Stimulated activated CD4-positive, alpha-beta T cell treated with anti-CD3 and anti-CD28 coated beads, Interleukin-2, amount 100 ng/mL, for 48 hours (primary cell): ENCODE data around the gene ARHGAP28.
"Not testable (repeated sequence)": the region's sequence is repeated elsewhere in the genome, so short reads cannot be mapped to it uniquely, and the experiment has no call there.

ENCODE experiments used
- DNase-seq, 2 donors: peaks; one replicate each; pipeline ENCODE4 v3.0.0-alpha.2; 2020

ARHGAP28 gene

DNA sequence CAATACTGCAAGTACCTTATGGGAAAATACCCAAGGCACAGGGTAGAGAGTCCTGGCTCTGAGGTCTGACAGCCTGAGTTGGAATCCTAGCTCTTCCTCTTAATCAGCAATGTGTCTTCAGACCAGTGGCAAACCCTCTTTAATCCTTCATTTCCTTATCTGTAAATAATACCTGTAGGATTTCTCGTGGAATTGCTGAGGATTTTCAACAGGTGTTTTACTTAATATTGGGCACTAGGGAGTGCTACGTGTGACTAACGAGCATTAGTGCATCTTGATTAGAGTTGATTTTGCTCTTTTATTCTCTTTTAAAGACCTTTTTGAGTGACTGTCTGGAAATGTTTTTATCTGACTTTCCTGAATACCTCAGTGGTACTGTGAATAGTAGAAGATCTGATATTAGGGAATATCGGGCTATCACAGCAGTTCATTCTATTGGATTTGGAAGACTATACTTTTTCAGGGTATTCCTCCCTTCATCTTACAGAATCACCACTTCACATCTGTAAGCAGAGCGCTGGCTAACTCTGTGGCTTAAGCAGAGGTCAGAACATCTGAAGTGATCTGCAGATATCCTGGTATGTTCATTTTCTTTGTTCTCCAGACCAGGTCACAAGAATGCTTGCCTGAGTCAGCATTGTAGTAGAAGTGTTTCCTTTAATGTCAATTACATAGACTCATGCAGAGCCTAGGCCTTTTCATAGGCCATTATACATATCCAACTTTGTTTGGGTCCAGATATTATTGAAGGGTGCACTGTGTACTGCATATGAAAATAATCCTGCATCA lies 49.1 kb downstream of the ARHGAP28 start:
- DNase-seq = no peak

DNA sequence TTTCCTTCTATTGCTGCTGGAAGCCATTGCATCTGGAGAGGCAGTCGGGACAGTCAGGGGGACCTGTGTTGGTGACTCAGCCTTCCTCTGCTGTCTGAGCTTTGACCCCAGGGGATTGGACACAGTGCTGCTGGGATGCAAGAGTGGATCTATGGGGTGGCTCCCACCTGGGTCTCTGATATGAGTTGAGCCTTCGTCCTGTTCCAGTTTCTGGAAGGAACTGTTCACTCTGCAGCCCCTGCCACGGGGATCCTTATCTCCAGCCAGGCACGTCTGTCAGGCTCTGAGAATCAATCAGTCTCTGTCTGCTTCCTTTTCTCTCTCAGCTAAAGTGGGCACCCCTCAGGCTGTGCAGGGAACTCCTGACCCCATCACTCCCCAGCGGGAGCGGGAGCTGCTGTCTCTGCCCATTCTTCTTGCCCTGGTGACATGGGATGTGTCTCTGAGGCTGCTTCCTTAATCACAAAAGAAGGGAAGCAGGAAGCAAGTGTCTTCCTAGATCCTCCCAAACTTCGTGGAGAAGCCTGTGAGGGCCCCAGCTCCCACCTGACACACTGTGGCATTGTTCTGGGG lies 51.7 kb downstream of the ARHGAP28 start:
- no peak for DNase-seq

DNA sequence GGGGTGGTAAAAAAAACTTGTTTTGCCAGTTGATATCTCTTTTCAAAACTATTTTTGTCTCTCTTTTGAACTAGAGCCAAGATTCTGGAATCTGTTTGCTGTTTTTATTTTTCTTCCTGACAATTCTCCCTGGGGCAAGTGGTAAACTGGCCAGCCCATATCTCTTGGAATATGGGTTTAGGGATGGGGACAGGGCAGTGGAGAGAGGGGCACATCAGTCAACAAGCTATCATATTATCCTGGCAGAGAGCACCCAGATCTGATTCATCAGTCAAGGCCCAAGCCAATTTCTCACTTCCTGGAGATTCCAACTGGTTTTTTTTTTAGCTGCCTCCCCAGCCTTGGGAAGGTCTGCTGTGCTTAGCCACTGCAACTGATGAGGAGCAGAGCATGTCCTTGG lies 52.3 kb downstream of the ARHGAP28 start:
- no peak for DNase-seq

DNA sequence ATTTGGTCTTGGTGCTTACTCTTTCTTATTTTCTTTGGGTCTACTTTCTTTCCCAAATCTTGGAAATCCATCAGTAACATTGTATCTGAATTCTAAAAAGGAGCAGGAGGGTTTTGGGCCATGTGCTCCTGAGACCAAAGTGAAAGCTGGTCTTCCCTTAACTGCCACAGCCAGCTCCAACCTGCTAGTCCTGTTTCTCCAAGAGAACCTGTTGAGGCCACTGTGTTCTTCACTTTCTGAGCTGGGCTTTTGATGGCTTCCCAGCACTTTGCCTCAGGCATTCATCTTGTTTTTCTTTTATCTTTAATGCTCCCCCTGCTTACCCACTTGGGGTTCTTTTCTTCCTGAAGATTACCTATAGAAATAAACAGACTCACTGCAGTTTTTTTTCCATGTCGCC lies 53.3 kb downstream of the ARHGAP28 start:
- DNase-seq = no peak

DNA sequence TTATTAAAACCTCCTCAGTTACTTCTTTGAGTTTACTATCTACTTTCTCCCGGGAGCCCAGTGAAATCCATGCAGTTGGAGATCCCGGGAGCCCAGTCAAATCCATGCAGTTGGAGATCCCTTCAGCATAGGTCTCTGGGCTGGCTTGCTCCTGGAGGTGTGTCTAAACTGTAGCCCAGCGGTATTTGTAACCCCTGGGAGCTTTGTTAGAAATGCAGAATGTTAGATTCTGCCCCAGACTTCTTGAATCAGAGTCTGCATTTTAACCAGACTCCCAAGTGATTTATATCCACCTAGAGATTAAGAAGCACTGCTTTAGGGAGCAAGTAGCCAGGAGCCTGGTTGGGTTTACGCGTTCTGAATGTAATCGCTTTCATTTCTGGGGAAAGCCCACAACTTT lies 54.5 kb downstream of the ARHGAP28 start:
- no peak for DNase-seq

DNA sequence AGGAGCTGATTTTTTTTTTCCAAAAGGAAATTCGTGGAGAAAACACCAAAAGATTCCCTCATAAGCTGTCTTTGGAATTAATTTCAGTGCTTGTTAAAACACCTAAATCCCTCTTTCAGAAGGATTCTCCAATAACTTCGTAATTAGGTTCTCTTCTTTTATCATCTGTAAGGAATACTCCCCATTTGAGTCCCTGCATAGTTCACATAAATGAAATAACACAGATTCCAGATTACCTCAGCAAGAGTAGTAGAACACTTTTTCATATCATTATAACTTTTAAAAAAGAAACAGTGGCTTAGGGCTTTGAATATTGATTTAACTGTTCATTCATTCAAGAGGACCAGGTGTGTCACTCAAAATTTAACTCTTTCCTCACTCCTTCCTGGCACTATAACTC lies 55.5 kb downstream of the ARHGAP28 start:
- DNase-seq = no peak

DNA sequence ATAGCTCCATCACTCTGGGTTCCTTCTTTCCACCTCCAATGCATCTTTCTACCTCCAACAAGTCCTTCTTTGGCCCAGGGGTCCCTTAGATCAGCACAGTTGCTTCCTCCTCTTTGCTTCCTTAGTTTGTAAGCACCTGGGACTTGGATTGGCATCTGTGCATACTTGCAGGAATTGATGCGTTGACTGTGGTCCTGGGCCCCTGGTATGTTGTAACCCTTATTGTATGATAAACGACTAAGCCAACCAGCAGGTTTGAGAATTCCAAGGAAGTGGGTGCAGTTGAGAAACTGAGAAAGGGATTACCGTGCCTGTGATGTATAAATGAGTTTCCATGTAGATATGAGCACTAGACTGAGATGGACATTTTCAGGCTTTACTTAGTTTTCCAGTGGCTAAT lies 55.9 kb downstream of the ARHGAP28 start:
- no peak for DNase-seq

DNA sequence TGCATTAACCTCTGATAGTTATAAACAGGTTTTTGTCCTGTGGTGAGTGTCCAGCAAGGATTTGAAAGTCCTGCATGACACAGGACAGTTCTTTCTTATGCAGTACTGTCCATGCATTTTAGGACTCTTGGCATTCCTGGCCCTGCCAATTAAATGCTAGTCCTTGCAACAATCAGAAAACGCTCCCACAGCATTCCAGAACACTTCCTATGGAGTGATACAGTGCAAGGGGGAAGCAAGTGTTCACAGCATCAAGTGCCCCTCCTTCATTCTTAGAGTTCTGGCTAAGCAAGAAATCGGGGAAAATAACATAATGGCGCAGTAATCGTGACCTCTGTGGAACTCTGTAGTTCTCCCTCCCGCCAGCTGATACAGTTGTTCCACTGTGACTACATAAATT lies 62.9 kb downstream of the ARHGAP28 start:
- DNase-seq = no peak

DNA sequence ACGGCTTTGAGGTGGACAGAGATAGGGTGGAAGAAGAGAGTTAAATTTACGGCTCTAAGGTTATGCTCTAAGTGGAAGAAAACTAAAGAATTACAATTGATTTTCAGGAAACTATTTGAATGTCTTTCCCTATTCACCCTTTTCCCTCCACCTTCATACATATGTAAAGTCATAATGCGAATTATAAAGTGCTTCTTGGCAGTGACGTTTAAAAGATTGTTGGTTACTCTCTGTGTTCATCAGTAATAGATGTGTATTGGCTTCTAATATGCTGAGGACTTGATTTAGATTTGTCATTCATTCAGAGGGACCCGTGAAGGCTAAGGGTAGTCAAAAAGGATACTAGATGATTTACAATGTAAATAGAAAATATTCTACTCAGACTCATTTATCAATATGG lies 63.9 kb downstream of the ARHGAP28 start:
- DNase-seq = no peak

DNA sequence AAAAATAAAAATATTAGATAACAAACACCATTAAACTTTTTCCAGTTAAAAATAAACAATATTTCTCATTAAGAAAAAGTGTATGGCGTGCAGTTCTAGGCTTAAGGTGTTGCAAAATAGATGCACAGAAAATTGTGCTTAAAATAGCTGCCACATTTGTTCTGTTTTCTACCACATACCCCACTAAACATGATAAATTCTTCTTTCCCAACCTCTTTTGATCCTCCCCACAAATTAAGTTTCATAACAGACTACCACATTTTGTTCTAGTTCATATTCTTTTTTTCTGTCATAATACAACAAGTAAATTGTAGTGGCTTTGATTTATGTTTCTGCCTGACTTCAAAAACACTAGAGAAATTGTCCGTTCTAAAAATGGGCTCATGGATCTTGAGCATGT lies 64.5 kb downstream of the ARHGAP28 start:
- DNase-seq = no peak

DNA sequence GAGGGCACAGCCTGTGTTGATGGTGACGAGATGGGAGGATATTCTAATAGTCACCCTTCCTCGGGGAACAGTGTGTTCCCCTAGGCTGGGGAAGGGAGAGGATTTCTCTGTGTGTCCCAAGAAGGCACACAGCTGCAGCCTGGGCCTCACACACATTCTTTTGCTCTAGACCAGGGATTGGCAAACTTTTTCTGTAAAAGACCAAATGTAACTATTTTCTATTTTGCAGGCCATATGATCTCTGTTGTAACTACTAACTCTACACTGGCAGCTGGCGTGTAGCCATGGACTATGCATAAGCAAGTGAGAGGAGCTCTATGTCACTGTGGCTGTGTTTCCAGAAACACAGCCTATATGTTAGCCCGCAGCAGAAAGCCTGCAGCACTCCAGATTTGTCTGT lies 65.8 kb downstream of the ARHGAP28 start:
- no peak for DNase-seq

DNA sequence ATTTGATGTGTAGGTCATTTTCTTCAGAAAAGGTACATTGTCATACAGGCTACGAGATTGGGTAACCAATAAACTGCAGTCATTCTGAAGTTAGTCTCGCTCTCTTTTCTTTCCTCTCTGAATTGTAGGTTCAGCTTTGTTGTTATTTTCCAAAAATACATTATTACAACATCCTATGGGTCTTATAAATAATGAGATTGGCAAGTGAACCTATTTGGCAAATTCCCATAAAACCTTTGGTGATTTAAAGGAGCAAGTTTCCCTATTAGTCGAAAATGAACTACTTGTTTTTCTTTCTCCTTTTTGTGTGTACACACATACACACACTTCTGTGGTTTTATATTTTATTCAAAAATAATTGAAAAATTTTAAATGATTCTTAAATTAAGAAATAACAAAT lies 67.0 kb downstream of the ARHGAP28 start:
- no peak for DNase-seq

DNA sequence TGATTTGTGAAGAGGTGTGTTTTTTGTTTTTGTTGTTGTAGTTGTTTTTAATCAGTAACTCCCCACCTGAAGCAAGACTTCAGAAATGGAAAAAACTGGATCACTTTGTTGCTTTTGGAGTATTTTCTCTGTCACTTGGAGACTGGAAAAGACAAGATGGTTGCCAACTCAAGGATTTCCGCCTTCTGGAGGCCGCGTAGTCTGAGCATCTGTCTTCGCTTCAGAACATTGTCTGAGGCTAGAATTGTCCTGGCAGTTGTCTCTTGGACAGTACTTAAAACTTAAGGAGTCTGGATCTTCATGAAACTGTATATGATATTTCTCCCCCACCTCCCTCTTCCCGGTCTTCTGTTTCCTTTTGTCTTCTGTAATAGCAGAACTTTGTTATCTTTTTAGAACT lies 67.7 kb downstream of the ARHGAP28 start:
- no peak for DNase-seq

DNA sequence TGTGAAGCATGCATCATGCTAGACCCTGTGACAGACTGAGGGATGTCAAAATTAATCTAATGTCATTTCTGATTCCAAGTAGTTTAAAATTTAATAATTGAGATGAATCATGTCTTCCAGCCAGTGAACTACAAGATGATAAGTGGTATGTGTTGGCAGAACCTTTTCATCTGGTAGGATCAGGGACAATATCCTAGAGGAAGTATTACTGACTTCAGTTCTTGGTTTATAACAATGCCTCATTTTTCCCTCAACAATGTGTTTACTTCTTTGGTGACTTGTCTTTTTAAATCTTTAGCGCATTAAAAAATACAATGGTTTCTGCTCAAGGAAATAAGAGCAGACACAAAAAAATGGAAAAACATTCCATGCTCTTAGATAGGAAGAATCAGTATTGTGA lies 69.4 kb downstream of the ARHGAP28 start:
- no peak for DNase-seq

DNA sequence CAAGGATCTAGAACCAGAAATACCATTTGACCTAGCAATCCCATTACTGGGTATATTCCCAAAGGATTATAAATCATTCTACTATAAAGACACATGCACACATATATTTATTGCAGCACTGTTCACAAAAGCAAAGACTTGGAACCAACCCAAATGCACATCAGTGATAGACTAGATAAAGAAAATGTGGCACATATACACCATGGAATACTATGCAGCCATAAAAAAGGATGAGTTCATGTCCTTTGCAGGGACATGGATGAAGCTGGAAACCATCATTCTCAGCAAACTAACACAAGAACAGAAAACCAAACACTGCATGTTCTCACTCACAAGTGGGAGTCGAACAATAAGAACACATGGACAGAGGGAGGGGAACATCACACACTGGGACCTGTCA lies 70.8 kb downstream of the ARHGAP28 start:
- not testable (repeated sequence) for DNase-seq

DNA sequence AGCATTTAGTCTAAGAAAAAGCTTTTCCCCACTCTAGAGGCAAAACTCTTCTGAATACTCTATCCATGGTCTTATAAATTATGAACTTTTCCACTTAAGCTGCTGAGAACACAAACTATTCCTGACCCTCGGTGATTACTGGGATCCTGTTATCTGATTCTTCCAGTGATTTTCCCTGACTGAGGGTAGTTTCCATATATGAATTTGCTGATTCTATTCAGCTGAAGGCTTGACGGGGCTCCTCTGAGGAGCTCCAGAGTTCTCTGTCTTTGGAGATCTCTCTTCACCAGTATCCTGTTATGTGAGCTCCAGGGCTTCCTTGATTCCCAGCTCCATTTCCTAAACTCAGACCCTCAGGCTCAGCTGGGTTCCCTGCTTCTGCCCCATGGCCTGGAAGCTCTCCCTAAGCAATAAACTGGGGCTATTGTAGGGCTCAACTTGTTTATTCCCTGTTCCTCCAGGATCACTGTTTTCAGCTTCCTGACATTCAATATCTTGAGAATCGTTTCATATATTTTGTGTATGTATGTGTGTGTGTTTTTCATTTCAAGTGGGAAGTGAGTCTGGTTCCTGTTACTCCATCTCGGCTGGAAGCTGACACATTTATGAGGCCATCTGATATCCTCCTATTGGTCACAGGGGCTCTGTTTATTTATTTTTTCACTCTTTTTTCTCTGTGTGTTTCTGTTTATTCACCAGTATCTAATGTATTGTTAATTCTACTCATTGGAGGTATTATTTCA lies 78.2 kb downstream of the ARHGAP28 start:
- no peak for DNase-seq

DNA sequence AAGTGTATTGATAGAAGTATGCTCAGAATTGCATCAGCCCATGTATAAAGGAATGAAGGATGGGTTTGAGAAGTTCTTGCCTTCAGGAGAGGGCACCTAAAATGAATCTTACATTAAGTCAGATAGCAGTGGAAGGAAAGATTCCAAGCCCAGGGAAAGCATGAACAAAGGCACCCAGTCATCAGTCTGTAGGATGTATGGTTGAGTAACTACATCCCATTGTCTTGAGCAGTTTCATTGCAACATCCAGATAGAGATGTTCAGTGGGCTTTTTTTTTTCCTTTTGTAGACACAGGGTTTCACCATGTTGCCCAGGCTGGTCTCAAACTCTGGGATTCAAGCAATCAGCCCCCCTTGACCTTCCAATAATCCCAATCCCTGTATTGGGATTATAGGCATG lies 80.7 kb downstream of the ARHGAP28 start:
- no peak for DNase-seq

DNA sequence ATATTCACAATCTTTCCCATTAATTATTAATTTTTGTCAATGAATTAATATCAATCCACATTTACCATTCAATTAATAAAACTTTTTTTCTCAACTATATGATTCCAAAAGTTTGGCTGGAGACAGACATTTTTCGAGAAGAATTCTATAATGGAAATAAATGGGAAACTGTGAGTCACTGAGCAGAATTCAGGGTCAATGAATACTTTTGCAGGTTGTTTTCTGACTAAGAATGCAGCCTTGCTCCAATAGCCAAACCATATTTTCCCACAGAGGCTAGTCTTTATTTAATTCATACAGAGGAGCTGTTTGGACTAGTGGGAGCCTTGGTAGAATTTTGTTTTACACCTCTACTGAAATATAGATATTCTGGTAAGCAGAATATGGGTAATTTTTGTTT lies 82.3 kb downstream of the ARHGAP28 start:
- no peak for DNase-seq

DNA sequence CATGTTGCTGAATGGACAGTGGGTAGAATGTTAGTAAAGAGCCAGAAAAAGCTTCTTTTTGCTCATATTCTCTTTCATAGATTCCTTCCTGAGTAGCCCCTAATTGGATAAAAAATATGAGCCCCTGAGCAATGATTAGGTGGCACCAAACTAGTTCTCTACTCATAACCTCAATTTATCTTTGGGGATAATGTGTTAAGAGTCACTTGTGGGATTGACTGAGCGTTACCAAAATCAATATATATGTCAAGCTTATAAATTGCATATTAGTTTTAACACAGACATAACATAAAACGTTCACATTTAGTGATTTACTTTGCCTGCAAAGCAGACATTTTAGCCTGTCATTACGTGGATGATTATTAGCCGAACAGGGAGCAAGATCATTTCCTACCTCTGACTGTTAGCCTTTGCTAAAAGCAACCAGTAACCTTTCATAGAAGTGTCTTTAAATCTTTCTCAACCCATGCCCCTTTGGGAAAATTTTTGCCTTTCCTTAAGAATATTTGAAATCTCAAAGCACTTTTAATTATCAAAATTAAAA lies 85.4 kb downstream of the ARHGAP28 start:
- DNase-seq = no peak

DNA sequence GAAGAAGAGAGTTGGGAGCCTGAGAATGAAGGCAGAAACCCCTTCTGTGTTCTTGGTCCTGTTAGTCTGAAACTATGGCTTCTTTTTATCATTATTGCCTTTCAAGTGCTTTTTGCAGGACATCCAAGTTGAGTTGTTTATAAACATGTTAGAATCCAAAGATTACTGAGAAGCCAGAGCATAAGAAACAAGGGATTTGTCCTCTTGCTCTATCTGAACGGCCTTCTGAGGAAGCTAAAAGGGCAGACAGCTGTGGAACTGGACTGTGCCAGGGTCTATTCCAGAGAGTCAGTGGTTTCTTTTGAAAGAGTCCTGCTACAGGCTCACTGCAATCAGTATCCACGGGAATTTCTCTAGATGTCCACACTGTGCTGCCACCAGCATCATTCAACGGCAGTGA lies 86.6 kb downstream of the ARHGAP28 start:
- DNase-seq = no peak

DNA sequence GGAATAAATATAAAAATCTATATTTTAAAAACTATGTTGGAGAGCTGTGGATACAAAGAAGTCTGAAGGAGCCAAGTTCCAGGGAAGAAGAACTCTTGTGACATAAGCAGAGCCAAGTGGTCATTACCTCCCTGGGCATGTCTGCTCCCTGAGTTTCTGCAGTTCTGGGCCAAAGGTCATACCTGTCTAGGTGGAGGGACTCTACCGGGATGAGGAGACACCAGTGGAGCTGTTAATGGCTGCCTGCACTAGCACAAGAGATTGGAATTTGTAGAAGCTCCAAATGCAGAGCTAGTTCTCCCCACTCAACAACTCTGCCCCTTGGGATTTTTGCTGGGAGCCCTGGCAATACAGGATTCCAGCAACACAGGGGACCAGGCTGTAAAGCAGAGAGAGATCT lies 89.8 kb downstream of the ARHGAP28 start:
- DNase-seq = no peak

DNA sequence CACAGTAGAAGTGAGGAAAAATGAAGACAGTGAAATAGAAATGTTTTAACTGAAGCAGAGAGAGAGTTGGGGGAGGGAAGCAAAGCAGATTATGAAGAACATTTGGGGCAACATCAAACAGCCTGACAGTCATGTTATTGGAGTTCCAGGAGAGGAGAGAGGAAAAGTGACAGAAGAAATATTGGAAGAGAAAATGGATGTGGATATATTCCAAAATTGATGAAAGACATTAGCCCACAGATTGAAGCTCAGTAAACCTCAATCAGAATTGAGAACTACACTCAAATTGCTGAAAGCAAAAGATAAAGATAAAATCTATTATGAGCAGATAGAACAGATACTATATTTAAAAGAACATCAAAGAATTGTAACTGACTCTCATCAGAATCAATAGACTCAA lies 90.8 kb downstream of the ARHGAP28 start:
- DNase-seq = no peak

DNA sequence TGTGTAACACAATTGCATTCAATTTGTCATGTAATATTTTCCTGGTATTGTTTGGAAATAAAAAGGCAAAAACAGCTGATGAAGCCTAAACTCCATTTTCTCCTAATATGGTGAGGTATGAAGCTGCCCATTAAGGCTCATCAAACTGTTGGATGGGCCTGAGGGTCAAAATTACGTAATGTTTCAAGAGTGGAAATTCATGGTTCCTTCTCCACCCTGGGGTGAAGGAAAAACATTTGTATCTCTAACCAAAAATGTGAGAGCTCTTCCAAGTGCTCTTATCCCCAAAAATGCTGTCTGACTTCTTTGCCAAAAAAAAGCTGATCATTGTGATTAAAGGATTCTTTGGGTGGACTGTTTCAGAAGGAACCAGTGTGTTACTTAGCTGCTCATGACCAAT lies 91.8 kb downstream of the ARHGAP28 start:
- DNase-seq = no peak

DNA sequence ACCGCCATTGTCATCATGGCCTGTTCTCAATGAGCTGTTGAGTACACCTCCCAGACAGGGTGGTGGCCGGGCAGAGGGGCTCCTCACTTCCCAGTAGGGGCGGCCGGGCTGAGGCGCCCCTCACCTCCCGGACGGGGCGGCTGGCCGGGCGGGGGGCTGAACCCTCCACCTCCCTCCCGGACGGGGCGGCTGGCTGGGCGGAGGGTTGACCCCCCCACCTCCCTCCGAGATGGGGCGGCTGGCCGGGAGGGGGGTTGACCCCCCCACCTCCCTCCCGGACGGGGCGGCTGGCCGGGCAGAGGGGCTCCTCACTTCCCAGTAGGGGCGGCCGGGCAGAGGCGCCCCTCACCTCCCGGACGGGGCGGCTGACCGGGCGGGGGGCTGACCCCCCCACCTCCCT lies 97.6 kb downstream of the ARHGAP28 start:
- not testable (repeated sequence) for DNase-seq
